Neural crest cell (in vitro differentiated cells): ENCODE data around the gene RAB4A. TPM values are rescaled to one million over a fixed set of nuclear protein-coding genes. Genes with fewer than 3 reads are reported as not detected.
A peak's percentile ranks its signal among the peaks of the same experiment; 100 is the strongest.

Source experiments
- DNase-seq: peaks from one replicate; pipeline ENCODE4 v3.0.0; 2021; ENCODE audit warnings: low read depth, mixed read lengths, low spot score
- H3K27ac Mint-ChIP-seq: one replicate; pipeline ENCODE4 v1.8.0; 2021; ENCODE audit warnings: mild to moderate bottlenecking, mixed read lengths; ENCODE audit not compliant: unreplicated experiment
- H3K27me3 Mint-ChIP-seq: 2 replicates; pipeline ENCODE4 v1.8.0; 2021; ENCODE audit warnings: low read depth, mild to moderate bottlenecking, mixed read lengths
- H3K36me3 Mint-ChIP-seq: 2 replicates; pipeline ENCODE4 v1.8.0; 2021; ENCODE audit warnings: low read depth, mild to moderate bottlenecking, mixed read lengths
- H3K4me1 Mint-ChIP-seq: 2 replicates; pipeline ENCODE4 v1.8.0; 2021; ENCODE audit warnings: mixed read lengths
- H3K4me3 Mint-ChIP-seq: one replicate; pipeline ENCODE4 v1.8.0; 2021; ENCODE audit warnings: mild to moderate bottlenecking, mixed read lengths
- H3K9me3 Mint-ChIP-seq: 2 replicates; pipeline ENCODE4 v1.8.0; 2021; ENCODE audit warnings: mixed read lengths
- total RNA-seq: library from RNA; stranded (reverse); gene quantifications from 2 replicates; pipeline ENCODE4 v1.2.1, GENCODE V29; 2021
- TF ChIP-seq, protein P1 (sequence below): fragments of 200-600 bp; sonication (generic); conservative IDR thresholded peaks from 2 replicates; pipeline ENCODE4 v1.5.0; 2021; ENCODE audit warnings: antibody characterized with exemption, mild to moderate bottlenecking

The RAB4A gene
- total RNA-seq, 1 donor from 2014 or later: 69.0 TPM

DNA sequence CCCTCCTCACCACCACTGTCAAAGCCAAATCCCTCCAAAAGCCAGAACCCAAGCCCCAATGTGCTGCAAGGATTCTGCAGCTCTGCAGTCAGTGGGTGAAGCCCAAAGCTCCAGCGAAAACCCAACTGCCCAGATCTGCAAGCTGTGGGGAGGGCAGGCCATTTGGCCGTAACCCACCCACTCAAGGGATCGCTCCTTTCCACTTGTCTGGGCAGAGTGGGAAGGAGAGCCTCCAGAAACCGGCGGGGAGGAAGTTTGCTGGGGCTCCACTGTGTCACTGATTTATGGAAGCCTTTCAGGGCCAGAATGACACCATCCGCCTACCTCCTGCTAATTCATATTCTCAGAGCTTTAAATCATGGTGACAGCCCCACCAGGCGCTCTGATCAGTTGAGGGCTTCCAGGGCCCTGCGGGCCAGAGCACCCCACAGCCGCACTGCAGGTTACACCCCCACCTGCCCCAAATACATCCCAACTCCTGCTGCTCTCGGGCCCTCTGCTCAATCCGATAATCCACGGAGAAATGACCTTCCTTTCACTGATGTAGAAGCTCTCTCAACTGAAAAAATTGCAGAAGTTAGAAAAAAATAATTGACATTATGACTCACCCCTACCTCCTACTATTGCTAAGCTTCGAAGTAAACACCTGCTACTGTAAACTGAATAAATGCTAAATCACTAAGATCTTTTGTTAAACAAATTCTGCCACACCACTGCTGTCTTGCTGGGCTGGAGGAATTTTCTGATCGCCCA lies 40.6 kb upstream of the RAB4A start:
- Mint-ChIP-seq H3K4me3 (peak overlapping the region; percentile 7), H3K9me3 (no peaks in the 10 kb centered on the region), H3K4me1 (peaks cover 59% of the 10 kb centered on the region), H3K27ac (peak overlapping the region; percentile 23), H3K27me3 (no peaks in the 10 kb centered on the region), H3K36me3 (no peaks in the 10 kb centered on the region)
- TF ChIP-seq, protein P1, sequence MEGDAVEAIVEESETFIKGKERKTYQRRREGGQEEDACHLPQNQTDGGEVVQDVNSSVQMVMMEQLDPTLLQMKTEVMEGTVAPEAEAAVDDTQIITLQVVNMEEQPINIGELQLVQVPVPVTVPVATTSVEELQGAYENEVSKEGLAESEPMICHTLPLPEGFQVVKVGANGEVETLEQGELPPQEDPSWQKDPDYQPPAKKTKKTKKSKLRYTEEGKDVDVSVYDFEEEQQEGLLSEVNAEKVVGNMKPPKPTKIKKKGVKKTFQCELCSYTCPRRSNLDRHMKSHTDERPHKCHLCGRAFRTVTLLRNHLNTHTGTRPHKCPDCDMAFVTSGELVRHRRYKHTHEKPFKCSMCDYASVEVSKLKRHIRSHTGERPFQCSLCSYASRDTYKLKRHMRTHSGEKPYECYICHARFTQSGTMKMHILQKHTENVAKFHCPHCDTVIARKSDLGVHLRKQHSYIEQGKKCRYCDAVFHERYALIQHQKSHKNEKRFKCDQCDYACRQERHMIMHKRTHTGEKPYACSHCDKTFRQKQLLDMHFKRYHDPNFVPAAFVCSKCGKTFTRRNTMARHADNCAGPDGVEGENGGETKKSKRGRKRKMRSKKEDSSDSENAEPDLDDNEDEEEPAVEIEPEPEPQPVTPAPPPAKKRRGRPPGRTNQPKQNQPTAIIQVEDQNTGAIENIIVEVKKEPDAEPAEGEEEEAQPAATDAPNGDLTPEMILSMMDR: no peak
- no peak for DNase-seq

DNA sequence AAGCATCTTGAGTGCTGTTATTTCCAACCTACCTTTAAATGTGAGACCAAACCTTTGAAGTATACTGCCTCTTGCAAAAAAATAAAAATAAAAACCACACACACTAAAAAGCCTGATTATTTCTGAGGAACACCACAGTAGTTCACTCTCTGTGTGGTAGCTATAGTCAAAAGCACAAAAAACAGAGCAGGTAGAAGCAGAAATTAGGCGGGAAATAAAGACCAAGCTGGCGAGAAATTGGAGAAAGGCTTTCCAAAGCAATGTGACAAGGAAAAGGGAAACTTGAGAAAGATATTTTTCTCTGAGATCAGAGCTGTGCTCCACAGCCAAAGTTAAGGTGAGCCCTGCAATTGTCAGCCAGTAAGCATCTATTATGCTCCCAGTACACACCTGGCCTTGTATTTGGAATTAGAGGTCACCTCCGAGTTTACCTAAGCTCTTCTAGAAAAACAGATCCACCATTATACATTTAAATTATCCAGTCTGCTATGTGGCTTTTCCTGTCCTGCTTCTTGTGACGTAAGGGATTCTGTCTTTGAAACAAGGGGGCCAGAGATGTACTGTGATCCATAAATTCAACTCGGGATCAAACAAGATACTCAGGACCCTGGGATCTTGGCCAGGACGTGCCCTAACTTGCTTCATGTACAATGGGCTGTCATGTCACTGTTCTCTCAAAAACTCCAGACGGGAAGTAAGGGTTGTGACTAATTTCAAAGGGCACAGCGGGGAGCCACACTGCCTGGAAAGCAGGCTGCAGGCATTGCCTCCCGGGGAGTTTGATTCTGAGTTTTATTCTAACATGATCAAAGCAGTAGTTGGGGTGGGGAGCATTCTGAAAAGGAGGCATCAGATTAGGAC lies 39.8 kb upstream of the RAB4A start:
- no peak for DNase-seq
- Mint-ChIP-seq H3K4me3 (peak overlapping the region; percentile 21), H3K27me3 (no peaks in the 10 kb centered on the region), H3K4me1 (peaks cover 58% of the 10 kb centered on the region), H3K9me3 (no peaks in the 10 kb centered on the region), H3K27ac (peak overlapping the region; percentile 23), H3K36me3 (no peaks in the 10 kb centered on the region)
- TF ChIP-seq, protein P1: no peak

DNA sequence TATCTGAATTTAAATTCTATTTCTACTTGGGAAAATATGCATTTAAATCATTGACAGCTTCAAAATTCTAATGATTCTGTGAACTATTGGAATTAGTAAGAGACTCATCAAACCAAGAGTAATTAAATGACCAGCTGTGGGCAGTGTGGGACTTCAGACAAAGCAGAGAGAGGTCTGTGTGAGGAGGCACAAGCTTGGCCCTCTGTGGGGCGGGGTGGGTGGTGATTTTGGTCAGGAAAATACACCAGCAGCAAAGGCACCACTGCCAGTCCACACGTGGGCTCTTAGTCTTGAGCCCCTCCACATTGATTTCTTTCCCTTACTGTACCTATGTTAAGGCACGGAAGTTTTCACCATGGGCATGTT lies 39.2 kb upstream of the RAB4A start:
- Mint-ChIP-seq H3K4me3 (peak overlapping the region; percentile 21), H3K9me3 (no peaks in the 10 kb centered on the region), H3K36me3 (no peaks in the 10 kb centered on the region), H3K4me1 (peaks cover 58% of the 10 kb centered on the region), H3K27me3 (no peaks in the 10 kb centered on the region), H3K27ac (no peak overlapping the region)
- DNase-seq: no peak
- TF ChIP-seq, protein P1: peak; percentile 26

DNA sequence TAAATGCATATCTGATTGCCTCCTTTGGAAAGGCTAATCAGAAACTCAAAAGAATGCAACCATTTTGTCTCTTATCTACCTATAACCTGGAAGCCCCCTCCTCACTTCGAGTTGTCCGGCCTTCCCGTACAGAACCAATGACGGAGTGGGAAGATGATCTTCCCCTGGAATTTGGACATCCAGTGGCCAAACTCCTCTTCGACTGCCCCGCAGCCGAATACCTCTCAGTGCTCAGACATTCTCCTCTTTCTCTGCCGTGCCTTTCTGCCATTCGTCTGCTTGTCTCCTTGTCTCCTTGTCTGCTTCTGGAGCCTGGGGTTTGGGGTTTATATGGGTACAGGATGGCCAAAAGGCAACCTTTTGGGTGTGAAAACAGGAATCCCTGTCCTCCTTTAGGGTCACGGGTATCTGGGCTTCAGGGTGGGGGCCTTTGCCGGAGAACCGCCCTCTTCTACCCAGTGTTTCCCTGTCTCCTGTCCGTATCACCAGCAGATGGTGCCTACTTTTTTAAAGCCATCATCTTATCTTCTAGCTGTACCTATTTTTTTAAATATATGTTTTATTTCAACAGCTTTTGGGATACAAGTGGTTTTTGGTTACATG lies 35.9 kb upstream of the RAB4A start:
- no peak for DNase-seq
- Mint-ChIP-seq H3K27me3 (no peaks in the 10 kb centered on the region), H3K9me3 (peaks cover 2% of the 10 kb centered on the region), H3K4me1 (peaks cover 42% of the 10 kb centered on the region), H3K27ac (no peak overlapping the region), H3K36me3 (no peaks in the 10 kb centered on the region), H3K4me3 (no peak overlapping the region)
- TF ChIP-seq, protein P1: no peak

GRCh38 chr1:229237320-229237719 lies 33.6 kb upstream of the RAB4A start:
- peaks cover 31% of the 10 kb centered on the region for H3K4me1 Mint-ChIP-seq
- no peak overlapping the region for H3K27ac Mint-ChIP-seq
- peaks cover 6% of the 10 kb centered on the region for H3K9me3 Mint-ChIP-seq
- no peaks in the 10 kb centered on the region for H3K27me3 Mint-ChIP-seq
- H3K4me3 Mint-ChIP-seq: no peak overlapping the region
- H3K36me3 Mint-ChIP-seq: no peaks in the 10 kb centered on the region
- no peak for DNase-seq
- TF ChIP-seq, protein P1: no peak
